ENCODE measurements around the gene CARNS1. TPM values are rescaled to one million over a fixed set of nuclear protein-coding genes. Genes with fewer than 3 reads are reported as not detected.
A peak's percentile ranks its signal among the peaks of the same experiment; 100 is the strongest.

The CARNS1 gene
- total and polyA plus RNA-seq, 12 donors, result 0.55 to 26.6 (median 17.4) TPM

GRCh38 chr11:67436459-67437081 lies 21.1 kb downstream of the CARNS1 start:
- Histone ChIP-seq H3K27me3 (no peaks in the 10 kb centered on the region), H3K36me3 (peaks cover 0 to 92% (median 30%) of the 10 kb centered on the region in 9 donors), H3K4me1 (peaks cover 4 to 47% (median 28%) of the 10 kb centered on the region in 9 donors), H3K27ac (peak overlapping the region in 4 of 10 donors; percentile 47 to 93 (median 54)), H3K9me3 (no peaks in the 10 kb centered on the region), H3K4me3 (peak overlapping the region in 2 of 10 donors; percentile 3 to 59)
- no peak for DNase-seq
- ATAC-seq, result no peak
- TF ChIP-seq CTCF (IDR thresholded peaks at IDR 0.05), result no peak
- WGBS, 2 donors, result 56 to 57% methylated on average over 6 of the region's 6 CpGs
- intact Hi-C loops (cut with DNase I), result no loop called here

GRCh38 chr11:67437082-67437808 lies 21.8 kb downstream of the CARNS1 start, which contains the start of gene PTPRCAP:
Gene PTPRCAP, minus strand, starts transcription at chr11:67437682. Its CDS starts 63 bp downstream, at chr11:67437619.
- DNase-seq (no peak), ATAC-seq (peak in 3 of 8 donors; percentile 10 to 23 (median 11))
- intact Hi-C loops (cut with DNase I), result no loop called here
- WGBS, 2 donors, result 55 to 70% methylated on average over 26 of the region's 26 CpGs
- Histone ChIP-seq H3K9me3 (no peaks in the 10 kb centered on the region), H3K4me3 (peak within 1 kb of the TSS in 3 of 10 donors; percentile 3 to 59 (median 8)), H3K27me3 (no peaks in the 10 kb centered on the region), H3K36me3 (peaks cover 0 to 92% (median 32%) of the 10 kb centered on the region in 9 donors), H3K27ac (peak within 1 kb of the TSS in 4 of 10 donors; percentile 41 to 93 (median 52)), H3K4me1 (peaks cover 11 to 52% (median 32%) of the 10 kb centered on the region in 9 donors)
- TF ChIP-seq CTCF (IDR thresholded peaks at IDR 0.05), result no peak

- intact Hi-C loops (cut with DNase I), result no loop called here
- H3K9me3 ChIP-seq, result no peaks in the 10 kb centered on the region
- WGBS, 2 donors, result 74 to 76% methylated on average over 3 of the region's 3 CpGs
- H3K27me3 ChIP-seq, result no peaks in the 10 kb centered on the region
- peaks cover 14 to 58% (median 37%) of the 10 kb centered on the region in 9 donors for H3K4me1 ChIP-seq
- H3K4me3 ChIP-seq, result peak overlapping the region in 2 of 10 donors; percentile 8 to 59
- ATAC-seq, result no peak
- TF ChIP-seq CTCF (IDR thresholded peaks at IDR 0.05), result no peak
- H3K27ac ChIP-seq, result peak overlapping the region in 2 of 10 donors; percentile 56 to 93
- peaks cover 0 to 89% (median 30%) of the 10 kb centered on the region in 9 donors for H3K36me3 ChIP-seq
- DNase-seq, result no peak
Observed at GRCh38 chr11:67437809-67438157, 22.3 kb downstream of the CARNS1 start.

GRCh38 chr11:67438158-67438902 lies 22.9 kb downstream of the CARNS1 start:
- H3K27ac ChIP-seq, result peak overlapping the region in 2 of 10 donors; percentile 28 to 93
- peaks cover 14 to 61% (median 38%) of the 10 kb centered on the region in 9 donors for H3K4me1 ChIP-seq
- H3K9me3 ChIP-seq, result no peaks in the 10 kb centered on the region
- intact Hi-C loops (cut with DNase I), result no loop called here
- H3K36me3 ChIP-seq, result peaks cover 0 to 83% (median 25%) of the 10 kb centered on the region in 9 donors
- TF ChIP-seq CTCF (IDR thresholded peaks at IDR 0.05), result no peak
- H3K27me3 ChIP-seq, result no peaks in the 10 kb centered on the region
- peak overlapping the region in 1 of 10 donors; percentile 59 for H3K4me3 ChIP-seq
- 86 to 87% methylated on average over 38 to 41 of the region's 41 CpGs for WGBS, 2 donors
- DNase-seq (no peak), ATAC-seq (no peak)
